HG03039 (cell line): ENCODE measurements around the gene TBX20.
"Not testable (repeated sequence)": the region's sequence is repeated elsewhere in the genome, so short reads cannot be mapped to it uniquely, and the experiment has no call there.

Experiments
- ATAC-seq: cut with Tn5 transposase; IDR thresholded peaks from one replicate; pipeline ENCODE4 v1.9.1; 2021; ENCODE audit warnings: mild to moderate bottlenecking, moderate library complexity; ENCODE audit not compliant: unreplicated experiment

The TBX20 gene

GRCh38 chr7:35228496-35229051 lies 25.3 kb downstream of the TBX20 start:
- ATAC-seq: not testable (repeated sequence)

DNA sequence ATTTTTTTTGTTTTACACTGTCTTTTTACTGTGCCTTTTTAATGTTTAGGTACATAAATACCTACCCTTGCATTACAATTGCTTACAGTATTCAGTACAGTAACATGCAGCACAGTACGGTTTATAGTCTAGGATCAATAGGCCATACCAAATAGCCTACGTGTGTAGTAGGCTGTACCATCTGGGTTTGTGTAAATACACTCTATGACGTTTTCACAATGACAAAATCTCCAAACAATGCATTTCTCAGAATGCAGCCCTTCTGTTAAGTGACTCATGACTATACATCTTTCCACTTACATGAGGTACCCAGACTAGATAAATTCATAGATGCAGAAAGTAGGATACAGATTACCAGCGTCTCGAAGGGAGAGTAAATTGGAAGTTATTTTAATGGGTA lies 26.5 kb downstream of the TBX20 start:
- ATAC-seq: not testable (repeated sequence)

DNA sequence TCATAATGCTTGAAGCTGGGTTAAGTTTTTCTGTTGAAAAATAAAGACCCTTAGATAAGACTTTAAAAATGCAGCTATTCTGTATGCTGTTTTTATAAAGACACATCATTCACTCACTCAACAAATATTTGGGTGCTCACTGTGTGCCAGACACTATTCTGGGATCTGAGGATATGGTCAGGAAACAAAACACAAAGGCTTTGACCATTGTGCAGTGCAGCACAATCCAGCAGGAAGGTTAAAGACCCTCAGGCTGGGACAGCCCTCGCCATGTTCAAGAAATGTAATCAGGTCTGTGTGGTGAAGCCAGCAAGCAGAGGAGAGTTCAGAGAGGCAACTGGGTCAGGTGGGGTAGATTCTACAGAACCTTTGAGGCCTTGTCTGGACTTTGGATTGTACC lies 31.5 kb downstream of the TBX20 start:
- not testable (repeated sequence) for ATAC-seq

DNA sequence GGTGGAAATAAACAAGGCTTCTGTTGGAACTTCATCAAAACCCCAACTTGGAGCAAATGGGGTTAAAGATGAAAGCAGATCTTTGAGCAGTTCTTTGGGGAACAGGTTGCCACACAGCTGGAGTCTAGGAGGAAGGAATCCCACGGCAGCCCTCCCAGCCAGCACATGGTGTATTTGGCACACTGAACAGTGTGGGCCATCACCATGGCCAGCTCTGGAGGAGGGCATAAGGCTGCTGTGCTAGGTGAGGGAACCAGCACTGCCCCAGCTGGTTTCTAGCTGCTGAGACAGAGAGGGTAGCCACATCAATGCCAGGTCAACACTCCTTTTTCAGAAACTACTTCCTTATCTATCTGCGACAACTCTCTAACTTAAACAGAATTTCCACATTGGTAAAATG lies 33.7 kb downstream of the TBX20 start:
- not testable (repeated sequence) for ATAC-seq

DNA sequence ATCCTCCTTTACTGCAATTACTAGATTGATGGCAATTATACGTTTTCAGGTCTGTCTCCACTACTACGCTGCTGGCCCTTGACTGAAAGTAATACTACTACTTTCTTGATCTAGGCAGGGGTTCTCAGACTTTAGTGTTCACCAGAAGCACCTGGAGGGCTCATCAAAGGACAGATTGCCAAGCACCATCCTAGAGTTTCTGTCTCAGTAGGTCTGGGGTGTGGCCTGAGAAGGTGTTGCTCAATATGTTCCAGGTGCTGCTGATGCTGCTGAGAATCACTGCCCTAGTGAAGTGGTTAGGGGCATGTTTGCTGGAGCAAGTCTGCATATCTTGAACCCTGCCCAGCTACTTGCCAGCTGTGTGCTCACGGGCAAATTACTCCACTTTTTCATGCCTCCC lies 37.9 kb downstream of the TBX20 start:
- ATAC-seq: not testable (repeated sequence)

- not testable (repeated sequence) for ATAC-seq
Observed at GRCh38 chr7:35215063-35215462, 38.8 kb downstream of the TBX20 start.

- not testable (repeated sequence) for ATAC-seq
Observed at GRCh38 chr7:35206924-35207323, 47.0 kb downstream of the TBX20 start.

DNA sequence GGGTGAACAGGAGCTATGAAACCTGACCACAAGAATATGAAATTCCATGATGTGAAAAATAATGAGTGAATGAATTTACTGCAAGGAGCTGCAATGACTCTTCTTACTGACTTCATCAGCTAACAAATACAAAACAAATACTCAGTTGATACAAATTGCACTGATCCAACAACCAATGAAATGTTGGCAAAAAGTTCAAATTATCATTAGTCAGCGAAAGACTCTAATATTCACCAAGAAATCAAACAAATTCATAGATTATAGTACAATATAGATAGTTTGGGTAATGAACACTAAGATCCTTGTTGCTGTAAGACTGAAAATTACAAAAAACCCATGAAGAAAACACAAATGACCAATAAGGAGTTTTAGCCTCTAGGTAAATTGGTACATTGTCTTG lies 49.0 kb downstream of the TBX20 start:
- ATAC-seq: not testable (repeated sequence)

- not testable (repeated sequence) for ATAC-seq
Observed at GRCh38 chr7:35204031-35204430, 49.9 kb downstream of the TBX20 start.

DNA sequence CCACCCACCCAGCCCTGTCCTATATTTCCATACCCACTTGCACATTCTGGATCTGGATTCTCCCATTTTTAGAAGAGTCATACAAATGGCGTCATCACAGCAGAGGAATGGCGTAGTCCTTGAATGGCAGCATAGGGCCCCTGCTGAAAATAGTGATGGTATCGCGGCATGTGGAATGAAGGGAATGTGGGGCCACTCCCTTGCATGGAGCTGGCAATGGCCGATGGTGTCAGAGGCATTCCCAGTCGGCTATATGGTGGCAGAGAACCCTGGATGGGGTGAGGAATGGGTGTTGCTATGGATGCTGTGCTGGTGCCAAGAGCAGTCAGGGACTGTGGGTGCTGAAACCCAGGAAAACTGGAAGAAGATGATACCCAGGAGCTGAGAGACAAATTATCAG lies 51.5 kb downstream of the TBX20 start:
- not testable (repeated sequence) for ATAC-seq

GRCh38 chr7:35200170-35200569 lies 53.7 kb downstream of the TBX20 start:
- not testable (repeated sequence) for ATAC-seq

- ATAC-seq: not testable (repeated sequence)
Observed at GRCh38 chr7:35198370-35199140, 55.3 kb downstream of the TBX20 start.

GRCh38 chr7:35191571-35191970 lies 62.3 kb downstream of the TBX20 start:
- ATAC-seq: not testable (repeated sequence)

DNA sequence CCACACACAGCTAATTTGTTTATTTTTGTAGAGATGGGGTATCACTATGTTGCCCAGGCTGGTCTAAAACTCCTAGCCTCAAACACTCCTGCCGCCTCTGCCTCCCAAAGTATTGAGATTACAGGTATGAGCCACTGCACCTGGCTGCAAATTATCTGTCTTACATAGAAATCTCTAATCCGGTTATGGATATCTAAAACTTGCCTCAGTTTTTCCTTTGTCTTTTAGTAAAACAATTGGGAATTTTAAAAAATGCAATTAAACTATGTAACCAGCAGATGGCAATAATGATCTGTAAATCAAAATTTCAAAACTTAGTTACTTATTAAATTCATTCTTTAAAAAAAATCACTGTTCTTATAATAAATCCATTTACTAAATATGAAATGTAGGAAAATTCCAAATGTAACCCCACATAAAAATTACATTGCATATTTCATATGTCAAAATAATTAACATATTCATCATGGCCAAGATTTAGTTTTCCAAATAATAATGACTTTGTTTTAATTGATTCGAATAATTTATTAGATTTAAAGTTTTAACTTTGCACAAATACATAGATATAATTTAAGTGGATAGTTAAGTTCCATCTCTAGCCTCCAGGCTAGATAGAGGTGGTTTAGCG lies 63.6 kb downstream of the TBX20 start:
- ATAC-seq: not testable (repeated sequence)

GRCh38 chr7:35186751-35187150 lies 67.1 kb downstream of the TBX20 start:
- not testable (repeated sequence) for ATAC-seq

DNA sequence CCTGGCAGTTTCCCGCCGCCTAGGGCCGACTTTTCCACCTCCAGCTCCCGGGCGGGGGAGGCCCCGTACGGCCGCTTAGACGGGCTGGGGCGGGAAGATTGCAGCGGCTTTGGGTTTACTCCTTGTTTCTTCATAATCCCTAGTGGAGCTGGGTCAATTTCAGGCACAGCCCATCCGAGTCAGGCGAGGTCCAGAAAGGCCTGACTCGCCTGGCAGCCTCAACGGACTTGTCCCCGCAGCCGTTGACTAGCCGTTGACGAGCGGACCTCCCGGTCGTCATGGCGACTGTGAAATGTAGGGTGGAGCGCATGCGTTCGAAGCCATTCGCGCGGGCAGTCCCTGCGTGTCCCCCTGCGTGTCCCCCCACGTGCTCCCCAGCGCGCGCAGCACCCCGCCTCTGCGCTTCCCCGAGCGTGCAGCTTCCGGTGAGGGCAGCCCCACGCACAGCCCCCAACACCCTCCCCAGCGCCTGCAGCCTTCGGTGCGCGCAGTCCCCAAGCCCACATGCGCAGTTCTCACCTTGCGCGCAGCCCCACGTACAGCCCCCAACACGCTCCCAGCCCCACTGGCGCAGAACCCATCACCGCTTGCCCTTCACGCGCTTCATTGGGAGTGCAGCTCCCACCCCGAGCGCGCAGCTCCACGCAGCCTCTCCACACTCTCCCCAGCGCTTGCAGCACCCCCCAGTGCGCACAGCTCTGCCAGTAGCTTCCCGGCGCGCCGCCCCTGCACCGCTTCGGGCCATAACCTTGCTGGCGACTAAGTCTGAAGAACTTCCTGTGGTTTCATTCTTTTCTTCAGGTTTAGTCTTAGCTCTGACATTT lies 67.8 kb downstream of the TBX20 start:
- no peak for ATAC-seq

GRCh38 chr7:35185578-35185907 lies 68.4 kb downstream of the TBX20 start:
- not testable (repeated sequence) for ATAC-seq

GRCh38 chr7:35184961-35185360 lies 68.9 kb downstream of the TBX20 start:
- ATAC-seq: not testable (repeated sequence)

GRCh38 chr7:35183873-35184503 lies 69.9 kb downstream of the TBX20 start:
- not testable (repeated sequence) for ATAC-seq

DNA sequence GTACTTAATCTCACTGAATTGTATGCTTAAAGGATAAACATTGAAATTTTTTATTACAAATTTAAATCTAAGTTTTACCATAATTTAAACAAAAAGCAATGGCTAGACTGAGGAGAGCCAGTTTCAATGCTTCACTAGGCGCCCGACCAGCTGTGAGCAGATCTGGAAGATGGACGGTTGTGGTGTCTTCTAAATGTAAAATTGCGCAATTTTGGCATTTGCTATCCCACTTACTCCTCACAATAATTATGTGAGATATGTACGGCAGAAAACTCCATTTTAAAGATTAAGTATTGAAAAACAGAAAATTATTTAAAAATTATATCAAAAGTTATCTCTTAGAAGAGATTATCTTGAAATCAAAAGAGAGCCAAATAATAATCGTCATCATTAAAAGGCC lies 73.2 kb downstream of the TBX20 start:
- ATAC-seq: not testable (repeated sequence)

GRCh38 chr7:35173176-35173575 lies 80.7 kb downstream of the TBX20 start:
- not testable (repeated sequence) for ATAC-seq
